ENCODE data around the gene PTGS1.

- TF ChIP-seq POLR2A (IDR thresholded peaks at IDR 0.05; ENCODE audit: low read depth) (no peak), CTCF (IDR thresholded peaks at IDR 0.05) (no peak)
Measured at GRCh38 chr9:122380293-122380692, 9.5 kb downstream of the PTGS1 start.
